Suprapubic skin (tissue), 4 donors: ENCODE data around the gene JAKMIP1. TPM values are rescaled to one million over a fixed set of nuclear protein-coding genes. Genes with fewer than 3 reads are reported as not detected.

Experiments
- DNase-seq, 2 donors: peaks; one replicate each; pipeline ENCODE4 v3.0.0-alpha.2; 2019; ENCODE audit warnings: low spot score in 2 of 2
- H3K27ac ChIP-seq: fragments of 200-600 bp; sonication (generic); one replicate; pipeline ENCODE4 v1.5.1; 2019
- H3K27me3 ChIP-seq: fragments of 200-600 bp; sonication (generic); one replicate; pipeline ENCODE4 v1.5.1; 2019
- H3K36me3 ChIP-seq: fragments of 200-600 bp; sonication (generic); one replicate; pipeline ENCODE4 v1.5.1; 2019
- H3K4me1 ChIP-seq: fragments of 200-600 bp; sonication (generic); one replicate; pipeline ENCODE4 v1.5.1; 2019
- H3K4me3 ChIP-seq: fragments of 200-600 bp; sonication (generic); one replicate; pipeline ENCODE4 v1.5.1; 2019; ENCODE audit warnings: mild to moderate bottlenecking
- H3K9me3 ChIP-seq: fragments of 200-600 bp; sonication (generic); one replicate; pipeline ENCODE4 v1.5.1; 2019
- CTCF ChIP-seq, 2 donors: fragments of 200-600 bp in 1 of 2; fragments of 450-650 bp in 1 of 2; sonication (generic) in 1 of 2; IDR thresholded peaks; one replicate each; pipeline ENCODE4 v1.5.1; 2016 to 2019; ENCODE audit warnings: antibody characterized with exemption in 2 of 2, mild to moderate bottlenecking in 1 of 2, moderate library complexity in 1 of 2
- EP300 ChIP-seq: sonication (generic); formaldehyde crosslinking; IDR thresholded peaks from one replicate; pipeline ENCODE4 v1.6.1; 2017; ENCODE audit warnings: antibody characterized with exemption
- POLR2A ChIP-seq, 2 donors: fragments of 450-650 bp; IDR thresholded peaks; one replicate each; pipeline ENCODE4 v1.6.1; 2017; ENCODE audit warnings: antibody characterized with exemption in 2 of 2, mild to moderate bottlenecking in 2 of 2, moderate library complexity in 2 of 2
- POLR2AphosphoS5 ChIP-seq, 3 donors: sonication (generic); formaldehyde crosslinking; IDR thresholded peaks; one replicate each; pipeline ENCODE4 v1.6.1; 2017; ENCODE audit warnings: antibody characterized with exemption in 3 of 3
- WGBS: methylation state at CpG from one replicate; pipeline ENCODE4 v1.1.5; 2018; 5-methylcytosine and 5-hydroxymethylcytosine counted together
- total RNA-seq, 4 donors: library from RNA; depleted of rRNA; stranded (reverse); fragments of >200 nt; gene quantifications; one replicate each; pipeline ENCODE4 v1.1.0, GENCODE V29; 2016

Gene JAKMIP1
- total RNA-seq, 4 donors from 2014 or later: 0.24 TPM; not detected in 3

- DNase-seq: no peak
- peaks cover 26% of the 10 kb centered on the region for H3K27me3 ChIP-seq
- TF ChIP-seq POLR2AphosphoS5 (IDR thresholded peaks at IDR 0.05) (no peak), CTCF (IDR thresholded peaks at IDR 0.05) (no peak), EP300 (no peak), POLR2A (IDR thresholded peaks at IDR 0.05) (no peak)
- H3K4me3 ChIP-seq: no peak overlapping the region
- no peaks in the 10 kb centered on the region for H3K4me1 ChIP-seq
- H3K36me3 ChIP-seq: no peaks in the 10 kb centered on the region
- no peaks in the 10 kb centered on the region for H3K9me3 ChIP-seq
- 62% methylated on average over 10 of the region's 14 CpGs for WGBS
- no peak overlapping the region for H3K27ac ChIP-seq
Observed at GRCh38 chr4:6071191-6071958, 129.0 kb downstream of the JAKMIP1 start.

- Histone ChIP-seq H3K9me3 (no peaks in the 10 kb centered on the region), H3K27ac (no peak overlapping the region), H3K4me3 (no peak overlapping the region), H3K36me3 (no peaks in the 10 kb centered on the region), H3K4me1 (no peaks in the 10 kb centered on the region), H3K27me3 (peaks cover 26% of the 10 kb centered on the region)
- TF ChIP-seq POLR2AphosphoS5 (IDR thresholded peaks at IDR 0.05) (no peak), POLR2A (IDR thresholded peaks at IDR 0.05) (no peak), EP300 (no peak)
- no peak for DNase-seq
- WGBS: 77% methylated on average over 27 of the region's 29 CpGs
Observed at GRCh38 chr4:6069845-6070709, 130.3 kb downstream of the JAKMIP1 start.

- 46% methylated on average over 2 of the region's 2 CpGs for WGBS
Observed at GRCh38 chr4:6068986-6069385, 131.4 kb downstream of the JAKMIP1 start.

GRCh38 chr4:6065934-6066590, 134.3 kb downstream of the JAKMIP1 start:
- Histone ChIP-seq H3K9me3 (no peaks in the 10 kb centered on the region), H3K27me3 (peaks cover 25% of the 10 kb centered on the region), H3K4me1 (no peaks in the 10 kb centered on the region), H3K27ac (no peak overlapping the region), H3K36me3 (no peaks in the 10 kb centered on the region), H3K4me3 (no peak overlapping the region)
- DNase-seq: no peak
- 73% methylated on average over 10 of the region's 10 CpGs for WGBS
- TF ChIP-seq EP300: no peak
- TF ChIP-seq CTCF (IDR thresholded peaks at IDR 0.05): no peak
- TF ChIP-seq POLR2AphosphoS5 (IDR thresholded peaks at IDR 0.05): no peak
- TF ChIP-seq POLR2A (IDR thresholded peaks at IDR 0.05): no peak

More at GRCh38 chr4:6068986-6069385, 131.4 kb downstream of the JAKMIP1 start:
- peaks cover 26% of the 10 kb centered on the region for H3K27me3 ChIP-seq
- no peaks in the 10 kb centered on the region for H3K36me3 ChIP-seq
- H3K4me3 ChIP-seq: no peak overlapping the region
- no peaks in the 10 kb centered on the region for H3K9me3 ChIP-seq
- no peak for DNase-seq
- no peaks in the 10 kb centered on the region for H3K4me1 ChIP-seq
- no peak overlapping the region for H3K27ac ChIP-seq
- TF ChIP-seq EP300 (no peak), POLR2AphosphoS5 (IDR thresholded peaks at IDR 0.05) (no peak), POLR2A (IDR thresholded peaks at IDR 0.05) (no peak), CTCF (IDR thresholded peaks at IDR 0.05) (no peak)

GRCh38 chr4:6065166-6065565, 135.2 kb downstream of the JAKMIP1 start:
- TF ChIP-seq POLR2AphosphoS5 (IDR thresholded peaks at IDR 0.05) (no peak), CTCF (IDR thresholded peaks at IDR 0.05) (no peak), EP300 (no peak), POLR2A (IDR thresholded peaks at IDR 0.05) (no peak)
- Histone ChIP-seq H3K4me3 (no peak overlapping the region), H3K27me3 (peaks cover 19% of the 10 kb centered on the region), H3K4me1 (no peaks in the 10 kb centered on the region), H3K27ac (no peak overlapping the region), H3K36me3 (no peaks in the 10 kb centered on the region), H3K9me3 (no peaks in the 10 kb centered on the region)
- 88% methylated on average over 5 of the region's 5 CpGs for WGBS
- DNase-seq: no peak
